ENCODE measurements around the gene TBC1D8.

The TBC1D8 gene

DNA sequence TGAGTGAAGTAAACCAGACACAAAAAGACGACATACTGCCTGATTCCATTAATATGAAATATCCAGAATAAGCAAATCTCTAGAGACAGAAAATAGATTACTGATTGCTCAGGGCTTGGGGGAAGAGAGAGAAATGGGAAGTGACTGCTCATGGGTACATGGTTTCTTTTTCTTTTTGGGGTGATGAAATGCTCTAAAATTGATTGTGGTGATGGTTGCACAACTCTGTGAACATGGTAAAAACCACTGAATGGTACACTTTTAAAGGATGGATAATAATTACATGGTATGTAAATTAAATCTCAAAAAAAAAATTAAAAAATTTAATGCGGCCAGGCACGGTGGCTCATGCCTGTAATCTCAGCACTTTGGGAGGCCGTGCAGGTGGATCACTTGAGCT, 109.8 kb downstream of the TBC1D8 start:
- Mint-ChIP-seq H3K36me3 (ENCODE audit: low read depth) (peaks cover 24% of the 10 kb centered on the region), H3K27ac (no peak overlapping the region), H3K27me3 (ENCODE audit: low read depth, poor library complexity) (peaks cover 6% of the 10 kb centered on the region), H3K4me3 (no peak overlapping the region), H3K4me1 (peaks cover 31% of the 10 kb centered on the region), H3K9me3 (no peaks in the 10 kb centered on the region)
- DNase-seq, result no peak
- TF ChIP-seq, protein P1, sequence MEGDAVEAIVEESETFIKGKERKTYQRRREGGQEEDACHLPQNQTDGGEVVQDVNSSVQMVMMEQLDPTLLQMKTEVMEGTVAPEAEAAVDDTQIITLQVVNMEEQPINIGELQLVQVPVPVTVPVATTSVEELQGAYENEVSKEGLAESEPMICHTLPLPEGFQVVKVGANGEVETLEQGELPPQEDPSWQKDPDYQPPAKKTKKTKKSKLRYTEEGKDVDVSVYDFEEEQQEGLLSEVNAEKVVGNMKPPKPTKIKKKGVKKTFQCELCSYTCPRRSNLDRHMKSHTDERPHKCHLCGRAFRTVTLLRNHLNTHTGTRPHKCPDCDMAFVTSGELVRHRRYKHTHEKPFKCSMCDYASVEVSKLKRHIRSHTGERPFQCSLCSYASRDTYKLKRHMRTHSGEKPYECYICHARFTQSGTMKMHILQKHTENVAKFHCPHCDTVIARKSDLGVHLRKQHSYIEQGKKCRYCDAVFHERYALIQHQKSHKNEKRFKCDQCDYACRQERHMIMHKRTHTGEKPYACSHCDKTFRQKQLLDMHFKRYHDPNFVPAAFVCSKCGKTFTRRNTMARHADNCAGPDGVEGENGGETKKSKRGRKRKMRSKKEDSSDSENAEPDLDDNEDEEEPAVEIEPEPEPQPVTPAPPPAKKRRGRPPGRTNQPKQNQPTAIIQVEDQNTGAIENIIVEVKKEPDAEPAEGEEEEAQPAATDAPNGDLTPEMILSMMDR (IDR thresholded peaks at IDR 0.05), result no peak

DNA sequence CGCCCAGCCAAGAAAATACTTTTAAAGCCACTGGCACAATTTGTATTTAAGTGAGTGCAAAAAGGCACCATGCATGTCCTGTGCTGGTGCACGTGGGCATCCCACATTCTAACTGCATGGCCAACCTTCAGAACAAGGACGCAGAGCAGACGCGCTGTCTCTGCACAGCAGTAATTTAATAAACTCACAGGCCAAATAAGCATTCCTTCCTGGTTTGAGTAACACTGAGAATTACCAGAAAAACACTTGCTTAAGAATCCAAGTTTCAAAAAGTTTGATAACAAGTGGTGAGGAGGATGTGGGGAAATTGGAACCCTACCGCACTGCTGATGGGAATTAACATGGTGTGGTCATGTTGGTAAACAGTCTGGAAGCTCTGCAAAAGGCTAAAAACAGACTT, 110.4 kb downstream of the TBC1D8 start:
- Mint-ChIP-seq H3K4me1 (peaks cover 25% of the 10 kb centered on the region), H3K27ac (no peak overlapping the region), H3K4me3 (no peak overlapping the region), H3K27me3 (ENCODE audit: low read depth, poor library complexity) (peaks cover 6% of the 10 kb centered on the region), H3K36me3 (ENCODE audit: low read depth) (peaks cover 24% of the 10 kb centered on the region), H3K9me3 (no peaks in the 10 kb centered on the region)
- no peak for DNase-seq
- TF ChIP-seq, protein P1 (IDR thresholded peaks at IDR 0.05), result no peak

DNA sequence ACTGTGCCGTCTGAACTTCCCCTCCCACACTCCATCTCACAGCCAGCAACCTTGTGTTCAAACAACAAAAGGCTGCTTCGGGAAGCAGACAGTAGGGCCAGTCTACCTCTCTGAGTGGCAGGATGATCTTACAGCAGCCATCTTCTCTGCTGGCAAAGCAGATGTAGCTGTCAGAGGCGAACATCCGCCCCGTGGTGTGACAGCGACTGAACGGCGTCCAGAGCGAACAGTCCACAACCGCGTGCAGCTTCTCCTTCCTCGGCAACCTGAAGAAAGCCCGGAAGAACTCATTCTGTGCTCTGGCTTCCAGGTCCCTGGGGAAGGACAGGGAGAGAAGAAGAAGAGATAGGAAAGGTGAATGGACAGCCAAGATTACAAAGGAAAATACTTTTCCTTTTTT, 111.1 kb downstream of the TBC1D8 start:
- peak overlapping the region; percentile 36 for H3K27ac Mint-ChIP-seq
- H3K36me3 Mint-ChIP-seq (ENCODE audit: low read depth), result peaks cover 24% of the 10 kb centered on the region
- TF ChIP-seq, protein P1 (IDR thresholded peaks at IDR 0.05), result no peak

DNA sequence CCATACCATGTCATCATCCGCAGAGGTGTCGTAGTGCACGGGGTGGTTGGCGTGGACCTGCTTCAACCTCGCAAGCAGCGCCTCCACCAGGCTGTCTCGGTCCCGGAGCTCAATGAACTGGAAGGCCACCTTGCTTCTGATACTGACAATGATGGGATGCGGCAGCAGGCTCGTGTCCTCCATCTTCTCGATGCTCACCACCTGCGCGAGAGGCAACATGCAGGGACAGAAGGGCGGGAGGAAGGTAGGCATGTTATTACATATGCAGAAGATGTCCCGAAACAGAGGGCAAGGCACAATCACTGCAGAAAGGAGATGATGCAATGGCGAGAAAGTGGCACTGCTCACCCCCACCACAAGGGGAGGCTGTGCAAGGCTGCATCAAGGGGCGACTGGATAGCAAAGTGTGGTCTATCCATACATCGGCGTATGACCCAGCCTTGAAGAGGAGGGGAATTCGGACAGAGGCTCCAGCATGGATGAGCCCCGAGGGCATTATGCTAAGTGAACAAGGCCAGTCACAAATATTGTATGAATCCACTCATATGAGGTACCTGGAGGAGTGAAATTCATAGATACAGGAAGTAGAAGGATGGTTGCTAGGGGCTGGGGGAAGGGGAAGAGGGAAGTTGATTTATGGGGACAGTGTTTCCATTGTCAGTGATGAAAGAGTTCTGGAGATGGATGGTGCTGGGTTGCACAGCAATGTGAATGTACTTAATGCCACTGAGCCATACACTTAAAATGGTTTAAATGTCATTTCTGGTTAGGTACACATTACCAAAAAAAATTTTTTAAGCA, 112.5 kb downstream of the TBC1D8 start:
- H3K27ac Mint-ChIP-seq, result peak overlapping the region; percentile 6
- peaks cover 6% of the 10 kb centered on the region for H3K27me3 Mint-ChIP-seq (ENCODE audit: low read depth, poor library complexity)
- H3K4me1 Mint-ChIP-seq, result peaks cover 25% of the 10 kb centered on the region
- TF ChIP-seq, protein P1 (IDR thresholded peaks at IDR 0.05), result peak; percentile 29
- no peaks in the 10 kb centered on the region for H3K9me3 Mint-ChIP-seq
- H3K4me3 Mint-ChIP-seq, result peak overlapping the region; percentile 7
- no peak for DNase-seq
- H3K36me3 Mint-ChIP-seq (ENCODE audit: low read depth), result peaks cover 32% of the 10 kb centered on the region

More for the DNA sequence above, 111.1 kb downstream of the TBC1D8 start:
- no peak overlapping the region for H3K4me3 Mint-ChIP-seq
- no peaks in the 10 kb centered on the region for H3K9me3 Mint-ChIP-seq
- H3K4me1 Mint-ChIP-seq, result peaks cover 25% of the 10 kb centered on the region
- DNase-seq, result no peak
- peaks cover 6% of the 10 kb centered on the region for H3K27me3 Mint-ChIP-seq (ENCODE audit: low read depth, poor library complexity)

DNA sequence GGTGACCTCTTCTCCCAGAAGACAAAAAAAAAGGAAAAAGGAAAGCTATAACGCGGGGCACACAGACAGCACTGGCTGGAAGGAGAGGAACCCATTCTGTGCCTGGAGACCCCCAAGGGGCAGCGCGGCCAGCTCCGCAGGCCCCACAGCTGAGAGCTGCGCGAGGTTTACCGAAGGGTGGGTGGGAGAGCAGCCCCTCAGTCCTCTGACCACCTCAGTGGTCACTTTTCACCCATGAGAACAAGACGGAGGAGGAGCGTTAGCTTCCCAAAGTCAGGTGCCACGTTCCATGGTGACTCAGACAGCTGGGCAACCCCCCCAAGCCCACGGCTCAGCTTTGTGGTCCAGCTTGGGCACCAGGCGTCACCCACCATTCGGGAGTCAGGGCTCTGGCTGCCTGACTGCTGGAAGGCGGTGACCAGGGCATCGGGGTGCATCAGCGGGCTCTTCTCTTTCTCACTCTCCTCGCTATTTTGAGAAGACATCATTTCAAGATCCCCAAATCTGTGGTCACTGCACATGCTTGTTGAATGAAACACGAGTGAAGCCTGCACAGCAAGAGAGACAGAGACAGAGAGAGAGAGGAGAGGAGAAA, 113.9 kb downstream of the TBC1D8 start:
- Mint-ChIP-seq H3K4me1 (peaks cover 29% of the 10 kb centered on the region), H3K4me3 (no peak overlapping the region), H3K27me3 (ENCODE audit: low read depth, poor library complexity) (no peaks in the 10 kb centered on the region), H3K36me3 (ENCODE audit: low read depth) (peaks cover 43% of the 10 kb centered on the region), H3K9me3 (no peaks in the 10 kb centered on the region), H3K27ac (peak overlapping the region; percentile 64)
- TF ChIP-seq, protein P1 (IDR thresholded peaks at IDR 0.05), result no peak
- no peak for DNase-seq
